RWPE1 (cell line): ENCODE data around the gene B3GLCT.

Source experiments
- CTCF ChIA-PET: fragments of 350-600 bp; sonication (Branson Sonifier 250); formaldehyde crosslinking; extraction: SDS; loops from one replicate; lab custom pipeline; 2021; lab: Yijun Ruan, JAX
- POLR2A ChIA-PET: fragments of 400-600 bp; formaldehyde crosslinking; extraction: SDS; loops from one replicate; lab custom pipeline; 2020; ENCODE audit warnings: antibody characterized with exemption; ENCODE audit not compliant: low non-redundant PET; lab: Yijun Ruan, JAX
- DNase-seq: peaks from one replicate; pipeline ENCODE4 v3.0.0; 2012; ENCODE audit warnings: low spot score
- H3K27ac ChIP-seq: fragments of 450-650 bp; 2 replicates; pipeline ENCODE4 v1.5.1; 2017
- TF ChIP-seq, protein P1 (sequence below): fragments of 450-650 bp; conservative IDR thresholded peaks from 2 replicates; pipeline ENCODE4 v1.5.1; 2017; ENCODE audit warnings: low read depth, mild to moderate bottlenecking

The B3GLCT gene

GRCh38 chr13:31369213-31369612 is 169.4 kb downstream of the B3GLCT start:
- no peak overlapping the region for H3K27ac ChIP-seq
- DNase-seq, result no peak
- TF ChIP-seq, protein P1, sequence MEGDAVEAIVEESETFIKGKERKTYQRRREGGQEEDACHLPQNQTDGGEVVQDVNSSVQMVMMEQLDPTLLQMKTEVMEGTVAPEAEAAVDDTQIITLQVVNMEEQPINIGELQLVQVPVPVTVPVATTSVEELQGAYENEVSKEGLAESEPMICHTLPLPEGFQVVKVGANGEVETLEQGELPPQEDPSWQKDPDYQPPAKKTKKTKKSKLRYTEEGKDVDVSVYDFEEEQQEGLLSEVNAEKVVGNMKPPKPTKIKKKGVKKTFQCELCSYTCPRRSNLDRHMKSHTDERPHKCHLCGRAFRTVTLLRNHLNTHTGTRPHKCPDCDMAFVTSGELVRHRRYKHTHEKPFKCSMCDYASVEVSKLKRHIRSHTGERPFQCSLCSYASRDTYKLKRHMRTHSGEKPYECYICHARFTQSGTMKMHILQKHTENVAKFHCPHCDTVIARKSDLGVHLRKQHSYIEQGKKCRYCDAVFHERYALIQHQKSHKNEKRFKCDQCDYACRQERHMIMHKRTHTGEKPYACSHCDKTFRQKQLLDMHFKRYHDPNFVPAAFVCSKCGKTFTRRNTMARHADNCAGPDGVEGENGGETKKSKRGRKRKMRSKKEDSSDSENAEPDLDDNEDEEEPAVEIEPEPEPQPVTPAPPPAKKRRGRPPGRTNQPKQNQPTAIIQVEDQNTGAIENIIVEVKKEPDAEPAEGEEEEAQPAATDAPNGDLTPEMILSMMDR, result no peak
- POLR2A ChIA-PET, result no interaction called here
- CTCF ChIA-PET, result no interaction called here

- CTCF ChIA-PET, result interaction anchor here (0.5 to 0.6 kb wide), 2 partner anchors 9 to 83 kb away, joined by 3 read pairs; no protein-coding TSS in a partner anchor
- TF ChIP-seq, protein P1, result no peak
- no peak overlapping the region for H3K27ac ChIP-seq
- POLR2A ChIA-PET, result no interaction called here
- DNase-seq, result no peak
These were observed 172.7 kb downstream of the B3GLCT start for GRCh38 chr13:31372454-31372853.

GRCh38 chr13:31374682-31375081 is 174.9 kb downstream of the B3GLCT start:
- POLR2A ChIA-PET, result no interaction called here
- H3K27ac ChIP-seq, result no peak overlapping the region
- CTCF ChIA-PET, result no interaction called here
- TF ChIP-seq, protein P1, result no peak
- DNase-seq, result no peak

GRCh38 chr13:31377946-31378345 is 178.2 kb downstream of the B3GLCT start:
- DNase-seq, result no peak
- TF ChIP-seq, protein P1, result no peak
- CTCF ChIA-PET, result interaction anchor here (0.6 kb wide), 1 partner anchor 101 kb away, joined by 3 read pairs; no protein-coding TSS in a partner anchor
- H3K27ac ChIP-seq, result no peak overlapping the region
- POLR2A ChIA-PET, result no interaction called here

- DNase-seq, result no peak
- CTCF ChIA-PET, result interaction anchor here (0.6 kb wide), 1 partner anchor 22 kb away, joined by 8 read pairs; no protein-coding TSS in a partner anchor
- POLR2A ChIA-PET, result no interaction called here
- TF ChIP-seq, protein P1, result no peak
- no peak overlapping the region for H3K27ac ChIP-seq
These were observed 180.9 kb downstream of the B3GLCT start for GRCh38 chr13:31380715-31381114.
